Activated CD4-positive, alpha-beta T cell treated with anti-CD3 and anti-CD28 coated beads, Interleukin-2, Interleukin-6, amounts not matched to agents 100 ng/mL and 50 ng/mL, durations not matched to agents 16 hours and 8 hours (primary cell): Measurements from ENCODE around the gene VWA3B.
"Not testable (repeated sequence)": the region's sequence is repeated elsewhere in the genome, so short reads cannot be mapped to it uniquely, and the experiment has no call there.

ENCODE experiments used
- DNase-seq: peaks from one replicate; pipeline ENCODE4 v3.0.0-alpha.2; 2020

The VWA3B gene

GRCh38 chr2:98087447-98088020 lies 567 bp downstream of the VWA3B start:
- no peak for DNase-seq

DNA sequence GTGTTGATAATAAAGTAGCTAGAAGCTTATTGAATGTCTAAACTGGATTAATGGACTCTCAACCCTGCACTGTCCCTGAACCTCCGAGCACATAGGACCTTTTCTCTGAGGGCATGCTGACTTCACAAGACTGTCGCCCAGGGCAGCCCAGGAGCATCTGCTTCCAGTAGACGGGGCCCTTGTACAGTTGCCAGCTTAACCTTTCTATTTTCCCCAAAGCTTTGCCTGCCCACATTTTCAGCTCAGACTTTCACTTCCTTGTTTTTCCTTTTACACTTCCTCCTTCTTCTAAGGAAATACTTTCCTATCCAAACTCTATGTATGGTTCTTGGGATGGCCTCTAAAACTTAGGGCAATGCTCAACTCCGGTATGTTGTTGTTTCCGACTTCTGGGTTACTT lies 1.3 kb downstream of the VWA3B start:
- no peak for DNase-seq

GRCh38 chr2:98089941-98090340 lies 3.0 kb downstream of the VWA3B start:
- DNase-seq, result no peak

- DNase-seq, result no peak
Measured at GRCh38 chr2:98090951-98091350, 4.0 kb downstream of the VWA3B start.

- DNase-seq, result no peak
Measured at GRCh38 chr2:98091738-98092137, 4.8 kb downstream of the VWA3B start.

- no peak for DNase-seq
Measured at GRCh38 chr2:98093146-98093545, 6.2 kb downstream of the VWA3B start.

DNA sequence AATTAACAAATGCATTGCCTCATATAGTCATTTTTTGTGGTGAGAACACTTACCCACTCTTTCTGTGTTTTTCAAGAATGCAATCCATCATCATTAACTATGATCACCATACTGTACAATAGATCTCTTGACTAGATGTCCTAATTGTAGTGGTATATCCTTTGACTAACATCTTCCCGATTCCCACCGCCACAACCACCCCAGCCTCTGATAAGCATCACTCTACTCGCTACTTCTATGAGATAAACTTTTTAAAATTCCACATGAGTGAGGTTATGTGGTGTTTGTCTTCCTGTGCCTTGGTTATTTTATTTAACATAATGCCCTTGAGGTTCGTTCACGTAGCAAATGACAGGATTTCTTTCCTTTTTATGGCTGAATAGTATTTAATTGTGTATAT lies 6.6 kb downstream of the VWA3B start:
- no peak for DNase-seq

- DNase-seq, result no peak
Measured at GRCh38 chr2:98099939-98100743, 13.2 kb downstream of the VWA3B start.

DNA sequence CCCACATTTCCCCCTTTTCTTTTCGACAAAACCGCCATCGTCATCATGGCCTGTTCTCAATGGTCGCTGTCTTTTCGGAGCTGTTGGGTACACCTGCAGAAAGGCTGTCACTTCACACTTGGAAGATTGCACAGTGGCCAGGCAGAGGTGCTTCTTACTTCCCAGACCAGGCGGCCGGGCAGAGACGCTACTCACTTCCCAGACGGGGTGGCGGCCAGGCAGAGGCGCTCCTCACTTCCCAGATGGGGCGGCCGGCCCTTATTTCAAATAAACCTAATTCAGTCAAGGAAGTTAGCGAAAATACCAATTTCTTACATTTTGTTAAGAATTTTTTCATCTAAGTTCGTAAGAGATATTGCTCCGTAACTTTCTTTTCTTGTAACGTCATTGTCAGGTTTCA lies 15.3 kb downstream of the VWA3B start:
- not testable (repeated sequence) for DNase-seq

GRCh38 chr2:98102878-98103277 lies 15.9 kb downstream of the VWA3B start:
- DNase-seq, result no peak

- DNase-seq, result no peak
Measured at GRCh38 chr2:98108110-98108509, 21.1 kb downstream of the VWA3B start.

DNA sequence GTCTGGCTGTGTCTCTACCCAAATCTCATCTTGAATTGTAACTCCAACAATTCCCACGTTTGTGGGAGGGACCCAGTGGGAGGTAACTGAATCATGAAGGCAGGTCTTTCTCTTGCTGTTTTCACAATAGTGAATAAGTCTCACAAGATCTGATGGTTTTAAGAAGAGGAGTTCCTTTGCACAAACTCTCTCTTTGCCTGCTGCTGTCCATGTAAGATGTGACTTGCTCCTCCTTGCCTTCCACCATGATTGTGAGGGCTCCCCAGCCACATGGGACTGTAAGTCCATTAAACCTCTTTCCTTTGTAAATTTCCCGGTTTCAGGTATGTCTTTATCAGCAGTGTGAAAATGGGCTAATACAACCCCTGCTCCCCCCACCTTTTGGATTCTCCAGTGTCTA lies 23.8 kb downstream of the VWA3B start:
- no peak for DNase-seq

DNA sequence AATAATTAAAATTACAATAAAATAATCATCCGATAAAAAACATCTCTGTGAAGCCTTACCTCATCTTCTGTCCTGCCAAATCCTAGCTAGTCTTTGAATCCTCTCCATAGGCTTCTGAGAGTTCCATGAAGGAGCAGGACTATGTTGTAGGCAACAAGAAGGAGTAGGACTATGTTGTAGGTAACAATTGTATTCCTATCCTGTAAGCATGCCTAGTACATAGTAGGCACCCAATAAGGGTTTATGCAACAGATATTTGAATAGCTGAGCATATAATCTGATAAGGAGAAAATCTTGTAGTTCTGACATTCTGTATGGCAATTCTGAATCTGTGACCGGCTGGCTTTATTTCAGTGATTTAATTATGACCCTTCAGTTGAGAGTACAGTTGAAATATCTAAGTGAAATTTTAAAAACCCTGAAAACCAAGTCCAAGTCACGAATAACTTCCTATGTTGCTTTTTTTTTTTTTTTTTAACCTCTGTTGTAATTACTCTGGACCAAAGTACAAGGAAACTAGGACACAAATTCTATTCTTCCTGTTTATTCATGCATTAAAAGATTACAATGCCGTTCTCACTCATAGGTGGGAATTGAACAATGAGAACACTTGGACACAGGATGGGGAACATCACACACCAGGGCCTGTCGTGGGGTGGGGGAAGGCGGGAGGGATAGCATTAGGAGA lies 27.8 kb downstream of the VWA3B start:
- DNase-seq, result no peak

GRCh38 chr2:98118161-98118560 lies 31.2 kb downstream of the VWA3B start:
- DNase-seq, result no peak

- DNase-seq, result no peak
Measured at GRCh38 chr2:98118852-98119251, 31.9 kb downstream of the VWA3B start.

DNA sequence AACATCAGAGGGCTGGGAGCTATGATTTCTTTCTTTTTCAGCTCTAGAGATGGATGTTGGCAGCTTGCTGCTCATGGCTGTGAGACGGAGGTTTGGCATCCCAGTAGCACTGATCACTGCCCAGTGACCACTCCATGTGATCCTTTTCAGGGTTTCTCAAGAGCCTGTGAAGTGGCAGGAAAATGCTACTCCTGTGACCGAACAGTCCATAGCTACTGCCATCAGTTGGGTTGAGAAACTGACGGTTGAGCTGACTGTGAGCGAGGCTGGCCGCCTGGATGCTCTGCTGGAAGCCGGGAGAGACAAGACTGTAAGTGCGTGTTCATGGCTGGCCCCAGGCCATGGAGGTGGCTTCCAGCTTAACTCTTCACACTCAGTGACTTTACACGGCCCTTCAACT lies 34.2 kb downstream of the VWA3B start:
- DNase-seq, result no peak

- no peak for DNase-seq
Measured at GRCh38 chr2:98122524-98122923, 35.6 kb downstream of the VWA3B start.

- DNase-seq, result no peak
Measured at GRCh38 chr2:98123286-98123685, 36.3 kb downstream of the VWA3B start.

DNA sequence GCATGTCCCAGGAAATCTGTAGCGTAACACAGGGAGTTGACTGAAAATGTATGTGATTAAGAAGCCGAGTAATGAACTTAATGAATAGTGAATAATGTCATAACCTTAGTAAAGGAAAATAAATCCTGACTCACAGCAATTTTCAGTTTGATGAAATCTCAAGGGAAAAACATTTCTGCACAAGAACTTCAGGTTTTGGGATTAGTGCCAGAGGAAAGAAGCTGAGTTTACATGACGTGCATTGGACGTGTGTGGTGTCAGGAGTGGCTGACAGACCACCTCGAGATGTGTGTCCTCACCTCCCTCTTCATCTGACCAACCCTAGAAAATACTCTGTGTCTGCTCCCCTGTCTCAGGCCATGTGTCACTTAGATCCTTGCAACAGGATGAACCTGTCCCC lies 39.1 kb downstream of the VWA3B start:
- DNase-seq, result no peak

GRCh38 chr2:98127229-98127989 lies 40.4 kb downstream of the VWA3B start:
- no peak for DNase-seq

GRCh38 chr2:98128556-98129109 lies 41.7 kb downstream of the VWA3B start:
- DNase-seq, result no peak

DNA sequence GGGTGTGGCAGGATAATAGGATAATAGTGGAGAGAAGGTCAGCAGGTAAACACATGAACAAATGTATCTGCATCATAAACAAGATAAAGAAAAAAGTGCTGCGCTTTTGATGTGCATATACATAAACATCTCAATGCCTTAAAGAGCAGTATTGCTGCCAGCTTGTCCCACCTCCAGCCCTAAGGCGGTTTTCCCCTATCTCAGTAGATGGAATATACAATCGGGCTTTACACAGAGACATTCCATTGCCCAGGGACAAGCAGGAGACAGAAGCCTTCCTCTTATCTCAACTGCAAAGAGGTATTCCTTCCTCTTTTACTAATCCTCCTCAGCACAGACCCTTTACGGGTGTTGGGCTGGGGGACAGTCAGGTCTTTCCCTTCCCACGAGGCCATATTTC lies 43.1 kb downstream of the VWA3B start:
- not testable (repeated sequence) for DNase-seq
